ENCODE measurements around the gene HSPA13.

GRCh38 chr21:14353231-14353630 is 29.7 kb downstream of the HSPA13 start:
- no peak for TF ChIP-seq CTCF (conservative IDR thresholded peaks at IDR 0.05)
- TF ChIP-seq EZH2 (IDR thresholded peaks at IDR 0.05; ENCODE audit: low read depth) = no peak

Data from PC-9 (cell line).